Cerebellar cortex (tissue), 1 donor: Measurements from ENCODE around the gene SPINK4.

ENCODE experiments used
- DNase-seq: peaks from one replicate; pipeline ENCODE4 v3.0.0-alpha.2; 2015; ENCODE audit warnings: low spot score

The SPINK4 gene

GRCh38 chr9:33239921-33240320 lies at the start of gene SPINK4:
SPINK4 (plus strand) TSS chr9:33240167; CDS start chr9:33240209, 42 bp downstream.
- no peak for DNase-seq

- DNase-seq: no peak
Observed at GRCh38 chr9:33192493-33193255, 47.3 kb upstream of the SPINK4 start.

DNA sequence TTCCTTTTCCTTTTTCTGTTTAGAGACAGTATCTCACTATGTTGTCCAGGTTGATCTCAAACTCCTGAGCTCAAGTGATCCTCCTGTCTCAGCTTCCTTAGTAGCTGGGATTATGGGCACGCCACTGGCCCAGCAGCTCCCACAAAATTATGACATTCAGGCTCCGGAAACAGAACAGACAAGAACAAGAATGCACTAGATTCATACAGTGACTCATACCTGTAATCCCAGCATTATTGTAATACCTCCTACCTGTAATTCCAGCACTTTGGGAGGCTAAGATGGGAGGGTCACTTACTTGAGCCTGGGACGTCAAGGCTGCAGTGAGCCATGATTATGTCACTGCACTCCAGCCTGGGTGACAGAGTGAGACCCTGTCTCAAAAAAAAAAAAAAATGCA lies 46.1 kb upstream of the SPINK4 start:
- DNase-seq: no peak

GRCh38 chr9:33196736-33197135 lies 43.2 kb upstream of the SPINK4 start:
- no peak for DNase-seq

DNA sequence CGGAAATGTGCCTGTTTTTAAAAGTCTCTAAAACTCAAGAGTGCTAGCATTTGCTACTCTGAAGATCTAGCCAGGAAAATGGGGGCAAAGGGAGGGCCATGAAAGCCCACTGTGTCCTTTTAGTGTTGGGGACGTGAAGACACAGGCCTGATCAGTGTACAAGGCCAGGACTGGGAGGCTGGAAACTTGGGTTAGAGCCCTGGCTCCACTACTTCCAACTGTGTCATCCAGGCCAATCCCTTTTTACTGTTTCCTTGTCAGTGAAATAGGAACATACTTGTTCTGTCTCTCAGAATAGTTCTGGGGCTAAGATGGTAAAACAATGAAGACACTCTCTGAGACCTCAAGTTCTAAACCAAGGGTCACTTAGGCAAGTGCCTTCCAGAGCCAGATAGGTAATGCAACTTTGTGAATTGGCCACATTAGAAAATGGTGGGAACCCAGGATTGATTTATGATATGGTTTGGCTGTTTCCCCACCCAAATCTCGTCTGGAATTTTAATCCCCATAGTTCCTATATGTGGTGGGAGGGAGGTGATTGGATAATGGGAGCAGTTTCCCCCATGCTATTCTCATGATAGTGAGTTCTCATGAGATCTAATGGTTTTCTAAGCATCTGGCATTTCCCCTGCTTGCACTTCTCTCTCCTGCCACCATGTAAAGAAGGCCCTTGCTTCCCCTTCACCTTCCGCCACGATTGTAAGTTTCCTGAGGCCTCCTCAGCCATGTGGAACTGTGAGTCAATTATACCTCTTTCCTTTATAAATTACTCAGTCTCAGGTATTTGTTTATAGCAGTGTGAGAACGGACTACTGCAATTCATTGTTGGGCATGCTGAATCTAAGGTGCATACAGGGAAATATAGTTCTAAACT lies 42.5 kb upstream of the SPINK4 start:
- DNase-seq: no peak

GRCh38 chr9:33198165-33198564 lies 41.8 kb upstream of the SPINK4 start:
- no peak for DNase-seq

DNA sequence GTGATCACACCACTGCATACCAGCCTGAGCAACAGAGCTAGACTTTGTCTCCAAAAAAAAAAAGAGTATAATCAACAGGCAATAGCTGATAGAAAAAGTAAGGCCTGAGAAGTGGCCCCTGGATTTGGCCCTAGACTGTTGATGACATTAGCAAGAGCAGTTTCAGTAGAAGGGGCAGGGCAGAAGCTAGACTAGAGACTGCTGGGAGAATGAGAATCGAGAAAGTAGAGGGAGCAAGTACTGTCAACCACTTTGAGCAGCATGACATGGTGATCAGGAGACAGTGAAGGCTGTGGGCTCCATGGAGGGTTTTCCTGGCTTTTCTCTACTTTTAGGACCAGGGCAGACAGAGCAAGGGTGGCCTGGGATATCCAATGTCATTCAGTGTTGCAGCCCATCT lies 37.9 kb upstream of the SPINK4 start:
- DNase-seq: no peak

- DNase-seq: no peak
Observed at GRCh38 chr9:33202552-33203201, 37.3 kb upstream of the SPINK4 start.

DNA sequence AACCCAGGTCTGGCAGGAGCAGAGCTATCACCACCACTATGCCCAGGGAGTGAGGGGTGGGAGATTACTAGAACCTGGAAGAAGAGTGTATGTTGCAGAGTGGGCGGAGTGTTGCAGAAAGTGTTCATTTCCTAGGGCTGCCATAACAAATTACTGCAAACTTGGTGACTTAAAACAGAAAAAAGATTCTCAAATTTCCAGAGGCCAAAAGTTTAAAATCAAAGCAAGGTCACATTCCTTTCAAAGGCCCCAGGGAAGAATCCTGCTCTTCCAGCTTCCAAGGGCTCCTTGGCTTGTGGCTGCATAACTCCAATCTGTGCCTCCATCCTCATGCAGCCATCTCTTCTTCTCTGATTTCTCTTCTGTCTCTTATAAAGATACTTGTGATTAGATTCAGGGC lies 30.6 kb upstream of the SPINK4 start:
- no peak for DNase-seq

DNA sequence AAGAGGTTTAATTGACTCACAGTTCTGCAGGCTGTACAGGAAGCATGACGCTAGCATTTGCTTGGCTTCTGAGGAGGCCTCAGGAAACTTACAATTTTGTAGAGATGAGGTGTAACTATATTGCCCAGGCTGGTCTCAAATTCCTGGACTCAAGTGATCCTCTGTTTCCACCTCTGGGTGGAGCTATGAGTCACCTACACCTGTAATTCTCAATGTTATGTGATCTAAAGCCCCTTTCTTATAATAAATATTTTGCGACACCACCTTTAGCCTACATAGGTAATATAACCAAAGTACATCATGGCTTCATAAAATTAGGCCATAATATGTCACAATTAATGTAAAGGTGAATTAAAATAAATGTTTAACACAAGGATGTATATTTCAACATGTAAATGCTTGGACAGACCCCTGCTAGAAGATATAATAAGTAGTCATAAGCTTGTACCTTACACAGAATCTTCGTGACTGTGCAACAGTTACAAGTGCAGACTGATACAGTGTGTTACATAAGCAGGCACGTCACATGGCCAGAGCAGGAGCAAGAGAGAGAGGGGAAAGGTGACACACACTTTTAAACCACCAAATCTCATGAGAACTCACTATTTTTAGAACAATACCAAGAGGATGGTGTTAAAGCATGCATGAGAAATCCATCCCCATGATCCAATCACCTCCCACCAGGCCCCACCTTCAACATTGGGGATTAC lies 29.8 kb upstream of the SPINK4 start:
- DNase-seq: no peak

- DNase-seq: no peak
Observed at GRCh38 chr9:33211695-33212393, 28.1 kb upstream of the SPINK4 start.

DNA sequence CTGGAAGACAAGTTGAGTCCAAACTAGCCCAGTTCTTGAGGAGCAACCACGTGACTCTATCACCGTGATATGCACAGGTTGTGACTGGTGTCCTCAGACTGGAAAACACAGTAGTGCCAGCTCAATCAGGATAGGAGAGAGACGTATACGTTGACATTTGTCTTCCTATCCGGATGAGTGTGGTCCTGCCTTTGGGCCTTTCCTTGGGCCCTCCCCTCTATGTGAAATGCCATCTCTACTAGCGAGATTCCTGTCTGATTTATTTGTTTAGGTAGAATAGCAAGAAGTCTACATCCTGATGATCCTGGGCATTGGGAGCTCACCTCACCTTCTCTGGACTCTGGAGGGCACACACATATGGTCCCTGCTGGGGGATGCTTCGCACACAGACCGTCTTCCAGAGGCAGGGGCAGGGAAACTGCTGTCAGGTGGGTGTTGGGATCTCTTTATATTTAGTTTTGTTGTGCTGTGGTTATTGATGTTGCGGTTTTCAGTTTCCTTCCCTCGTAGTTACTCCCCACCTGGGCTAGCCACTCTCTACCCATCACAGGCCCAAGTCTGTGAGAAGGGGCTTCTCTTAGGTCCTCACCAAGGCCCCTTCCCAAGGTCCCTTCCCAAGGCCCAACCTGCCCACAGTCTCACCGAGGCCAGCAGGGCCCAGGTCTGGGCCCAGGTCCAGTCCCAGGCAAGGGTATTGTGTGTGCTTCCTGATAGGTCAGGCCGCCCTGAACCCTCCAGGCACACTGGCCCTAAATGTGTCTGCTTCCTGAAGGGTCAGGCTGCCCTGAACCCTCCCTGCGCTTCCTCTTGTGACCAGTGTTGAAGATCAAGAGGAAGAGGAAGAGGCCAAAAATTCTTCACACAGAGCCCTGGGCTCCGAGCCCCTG lies 19.0 kb upstream of the SPINK4 start:
- no peak for DNase-seq

- no peak for DNase-seq
Observed at GRCh38 chr9:33221568-33221884, 18.4 kb upstream of the SPINK4 start.

DNA sequence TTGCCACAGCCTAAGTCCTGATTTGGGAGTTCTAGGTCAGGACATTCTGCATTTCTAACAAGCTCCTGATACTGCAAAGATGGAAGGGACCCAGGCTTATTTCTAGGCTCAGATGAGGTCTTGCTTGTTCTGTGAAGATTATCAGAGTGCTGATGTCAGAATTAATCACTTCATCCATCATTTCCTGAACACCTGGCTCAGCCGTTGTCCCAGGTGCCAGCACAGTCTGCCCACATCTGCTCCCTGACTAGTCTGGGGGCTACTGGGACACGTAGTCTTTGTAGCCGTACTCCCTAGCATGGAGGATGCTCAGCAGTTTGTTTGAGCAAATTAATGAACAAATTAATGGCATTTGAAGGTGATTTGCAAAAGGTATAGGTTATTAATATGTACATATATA lies 17.9 kb upstream of the SPINK4 start:
- no peak for DNase-seq

- no peak for DNase-seq
Observed at GRCh38 chr9:33223696-33224095, 16.3 kb upstream of the SPINK4 start.

GRCh38 chr9:33225319-33226147 lies 14.4 kb upstream of the SPINK4 start:
- peak; percentile 78 for DNase-seq

GRCh38 chr9:33227008-33227398 lies 13.0 kb upstream of the SPINK4 start:
- no peak for DNase-seq

DNA sequence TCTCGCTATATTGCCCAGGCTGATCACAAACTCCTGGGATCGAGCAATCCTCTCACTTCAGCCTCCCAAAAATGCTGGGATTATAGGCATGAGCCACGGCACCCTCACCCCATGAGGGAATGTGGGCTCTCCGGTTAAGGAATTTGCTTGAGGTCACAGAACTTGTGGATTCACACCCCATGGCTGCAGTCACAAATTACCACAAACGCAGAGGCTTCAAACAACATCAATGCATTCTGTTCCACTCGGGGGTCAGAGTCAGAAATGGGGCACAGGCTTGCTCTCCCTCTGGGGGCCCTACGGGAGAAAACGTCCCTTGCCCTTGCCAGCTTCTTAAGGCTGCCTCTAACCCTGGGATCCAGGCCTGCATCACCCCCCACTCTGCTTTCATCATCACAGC lies 12.2 kb upstream of the SPINK4 start:
- DNase-seq: no peak

DNA sequence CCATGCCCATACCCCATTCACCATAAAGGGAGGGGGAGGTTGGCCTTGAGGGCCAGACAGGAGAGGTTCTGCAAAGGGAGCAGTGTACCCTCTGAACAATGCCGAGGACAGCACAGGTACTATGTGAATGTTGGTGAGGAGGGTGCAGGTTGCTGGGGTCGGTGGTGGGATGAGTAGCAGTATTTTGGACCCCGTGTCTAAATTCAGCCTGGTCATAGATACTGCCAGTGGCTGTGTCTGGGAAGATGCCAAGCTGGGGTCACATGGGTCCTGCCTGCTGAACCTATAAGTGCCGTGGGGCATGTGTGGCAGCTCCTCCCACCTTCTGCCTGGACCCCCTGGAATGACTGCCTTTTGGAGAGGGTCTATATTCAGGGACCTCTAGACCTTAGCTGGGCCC lies 11.4 kb upstream of the SPINK4 start:
- no peak for DNase-seq
